ENCODE measurements around the gene NUDT22. TPM values are rescaled to one million over a fixed set of nuclear protein-coding genes. Genes with fewer than 3 reads are reported as not detected.

The NUDT22 gene, protein sequence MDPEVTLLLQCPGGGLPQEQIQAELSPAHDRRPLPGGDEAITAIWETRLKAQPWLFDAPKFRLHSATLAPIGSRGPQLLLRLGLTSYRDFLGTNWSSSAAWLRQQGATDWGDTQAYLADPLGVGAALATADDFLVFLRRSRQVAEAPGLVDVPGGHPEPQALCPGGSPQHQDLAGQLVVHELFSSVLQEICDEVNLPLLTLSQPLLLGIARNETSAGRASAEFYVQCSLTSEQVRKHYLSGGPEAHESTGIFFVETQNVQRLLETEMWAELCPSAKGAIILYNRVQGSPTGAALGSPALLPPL
- total RNA-seq = 10 to 100 TPM; 77.4 to 98.4 TPM

DNA sequence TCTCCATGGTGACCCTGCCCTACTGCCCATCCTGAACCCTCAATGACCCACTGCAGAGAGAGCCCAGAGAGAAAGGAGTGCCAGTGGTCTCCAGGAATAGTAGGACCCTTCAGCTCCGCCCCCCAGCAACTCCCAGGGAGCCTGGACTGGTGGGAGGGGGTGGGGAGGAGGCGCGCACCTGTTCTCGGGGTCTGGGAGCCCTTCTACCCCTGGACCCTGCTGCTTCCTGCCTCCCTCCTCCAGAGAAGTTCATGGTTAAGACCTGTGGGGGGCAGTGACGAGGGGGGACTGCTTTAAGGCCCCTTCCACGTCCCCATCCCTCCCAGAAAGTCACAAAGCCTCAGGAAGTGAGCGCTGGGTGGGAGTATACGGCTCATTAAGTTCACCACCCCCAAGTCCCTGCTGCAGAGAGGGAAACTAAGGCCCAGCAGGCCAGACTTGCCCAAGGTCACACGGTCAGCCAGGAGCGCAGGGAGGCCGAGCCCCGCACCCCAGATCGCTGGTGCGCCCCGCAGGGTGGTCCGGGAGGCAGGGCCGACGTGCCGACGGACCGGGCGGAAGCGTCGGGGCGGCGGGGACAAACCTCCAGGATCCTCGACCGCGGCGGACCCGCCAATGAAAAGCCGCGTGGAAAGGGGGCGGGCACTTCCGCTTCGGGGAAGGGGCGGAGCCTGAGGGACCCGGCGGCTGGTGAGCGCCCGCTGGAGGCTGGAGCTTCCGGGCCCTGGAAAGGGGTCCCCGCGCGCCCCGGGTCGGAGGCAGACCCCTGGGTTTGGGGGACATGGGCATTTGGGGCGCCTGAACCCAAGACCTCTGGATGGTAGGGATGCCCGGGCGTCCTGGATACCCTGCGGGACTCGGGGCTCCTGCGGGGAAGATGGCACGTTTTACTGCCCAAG is at the start of gene NUDT22, which contains the start of gene TRPT1:
TSS of gene NUDT22 (plus strand) at position 667 of the 899 bp plus-strand sequence. CDS start 379 bp downstream, outside the sequence.
TSS of gene TRPT1 (minus strand) at position 579 of the 899 bp plus-strand sequence. CDS start at position 253, 326 bp downstream.
- peak; percentile 77 for ATAC-seq (replicated peaks)
- Mint-ChIP-seq H3K9me3 (no peaks in the 10 kb centered on the region), H3K27ac (peak within 1 kb of the TSS; percentile 85), H3K27me3 (no peaks in the 10 kb centered on the region), H3K4me1 (no peaks in the 10 kb centered on the region), H3K36me3 (ENCODE audit: low read depth) (peaks cover 64% of the 10 kb centered on the region), H3K4me3 (peak within 1 kb of the TSS; percentile 91)

DNA sequence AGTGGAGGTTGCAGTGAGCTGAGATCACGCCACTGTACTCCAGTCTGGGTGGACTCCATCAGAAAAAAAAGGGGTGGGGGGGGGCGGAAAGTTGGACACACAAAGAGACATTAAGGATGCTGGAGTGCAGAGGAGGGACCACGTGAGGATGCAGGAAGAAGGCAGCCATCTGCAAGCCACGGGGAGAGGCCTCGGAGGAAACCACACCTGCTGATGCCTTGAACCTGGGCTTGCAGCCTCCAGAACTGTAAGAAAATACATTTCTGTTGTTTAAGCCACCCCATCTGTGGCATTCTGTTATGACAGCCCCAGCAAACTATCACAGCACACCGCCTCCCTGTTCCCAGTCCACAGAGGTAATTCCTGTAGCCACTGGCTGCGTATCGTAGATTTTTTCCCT is 49.3 kb upstream of the NUDT22 start:
- no peak overlapping the region for H3K27ac Mint-ChIP-seq
- H3K27me3 Mint-ChIP-seq = no peaks in the 10 kb centered on the region
- no peaks in the 10 kb centered on the region for H3K36me3 Mint-ChIP-seq (ENCODE audit: low read depth)
- H3K4me3 Mint-ChIP-seq = no peak overlapping the region
- peaks cover 7% of the 10 kb centered on the region for H3K4me1 Mint-ChIP-seq
- no peaks in the 10 kb centered on the region for H3K9me3 Mint-ChIP-seq
- ATAC-seq (replicated peaks) = no peak

DNA sequence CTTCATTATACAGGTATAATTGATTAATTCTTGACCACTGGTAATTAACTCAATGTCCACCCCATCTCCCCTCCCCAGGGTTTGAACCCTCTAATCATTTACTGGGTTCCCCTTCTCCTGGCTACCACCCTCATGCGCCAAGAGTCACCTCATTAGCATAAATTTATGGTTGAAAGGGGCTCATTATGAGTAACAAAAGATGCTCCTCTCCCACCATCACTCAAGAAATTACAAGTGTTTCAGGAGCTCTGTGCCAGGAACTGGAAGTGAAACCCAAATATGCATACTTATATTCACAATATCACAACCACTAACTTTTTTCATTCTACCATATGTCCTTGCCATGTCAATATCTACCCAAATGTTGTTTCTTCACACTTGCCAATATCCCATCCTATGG is 47.9 kb upstream of the NUDT22 start:
- H3K36me3 Mint-ChIP-seq (ENCODE audit: low read depth) = no peaks in the 10 kb centered on the region
- no peaks in the 10 kb centered on the region for H3K9me3 Mint-ChIP-seq
- ATAC-seq (replicated peaks) = peak; percentile 61
- H3K4me3 Mint-ChIP-seq = no peak overlapping the region
- H3K4me1 Mint-ChIP-seq = peaks cover 12% of the 10 kb centered on the region
- peak overlapping the region; percentile 1 for H3K27ac Mint-ChIP-seq
- no peaks in the 10 kb centered on the region for H3K27me3 Mint-ChIP-seq

DNA sequence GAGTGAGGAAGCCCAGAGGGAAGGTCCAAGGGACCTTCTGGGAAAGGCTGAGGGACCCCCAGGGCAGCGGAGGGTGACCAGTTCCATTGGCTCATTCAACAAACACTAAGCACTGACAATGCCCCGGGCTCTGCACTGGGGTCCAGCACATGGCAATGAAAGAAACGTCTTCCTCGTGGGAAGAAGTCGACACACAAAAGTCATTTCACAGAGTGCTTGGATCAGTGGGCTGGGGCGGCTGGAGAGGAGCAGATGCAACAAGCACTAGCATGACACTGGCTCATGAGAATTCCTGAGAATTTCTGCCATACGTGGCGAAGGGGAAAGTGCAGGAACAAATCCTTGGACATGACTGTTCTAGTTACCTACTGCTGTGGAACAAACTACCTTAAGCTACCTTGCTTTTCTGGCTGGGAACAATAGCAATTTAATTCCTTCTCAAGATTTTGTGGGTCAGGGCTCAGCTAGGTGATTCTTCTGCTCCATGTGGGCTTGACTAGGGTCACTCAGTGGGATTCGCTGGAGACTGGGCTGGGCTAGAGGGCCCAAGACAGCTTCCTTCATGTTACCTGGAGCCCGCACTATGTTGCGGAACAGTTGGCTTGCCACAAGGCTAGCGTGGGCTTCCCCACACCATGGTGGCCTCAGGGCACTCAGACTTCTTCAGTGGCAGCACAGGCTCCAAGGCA is 47.0 kb upstream of the NUDT22 start:
- no peaks in the 10 kb centered on the region for H3K9me3 Mint-ChIP-seq
- no peaks in the 10 kb centered on the region for H3K27me3 Mint-ChIP-seq
- H3K4me1 Mint-ChIP-seq = peaks cover 12% of the 10 kb centered on the region
- no peak overlapping the region for H3K27ac Mint-ChIP-seq
- no peak for ATAC-seq (replicated peaks)
- H3K4me3 Mint-ChIP-seq = no peak overlapping the region
- H3K36me3 Mint-ChIP-seq (ENCODE audit: low read depth) = no peaks in the 10 kb centered on the region

DNA sequence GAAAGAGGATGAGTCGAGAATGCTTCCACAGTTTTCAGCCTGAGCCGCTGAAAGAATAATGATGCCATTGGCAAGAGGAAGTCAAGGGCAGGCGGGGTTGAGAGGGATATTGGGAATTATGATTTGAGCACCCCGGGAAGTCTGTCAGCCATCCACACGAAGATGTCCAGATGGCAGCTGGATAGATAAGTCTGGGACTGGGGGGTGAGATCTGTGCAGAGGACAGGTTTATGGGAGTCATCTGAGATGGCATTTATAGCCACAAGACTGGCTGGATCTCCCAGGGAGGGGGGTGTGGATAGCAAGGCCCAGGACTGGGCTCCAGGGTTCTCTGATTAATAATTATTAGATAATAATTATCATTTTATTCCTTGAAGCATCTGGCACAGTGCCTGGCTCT is 45.2 kb upstream of the NUDT22 start:
- H3K27ac Mint-ChIP-seq = no peak overlapping the region
- H3K4me1 Mint-ChIP-seq = peaks cover 12% of the 10 kb centered on the region
- H3K4me3 Mint-ChIP-seq = no peak overlapping the region
- ATAC-seq (replicated peaks) = no peak
- peaks cover 4% of the 10 kb centered on the region for H3K36me3 Mint-ChIP-seq (ENCODE audit: low read depth)
- no peaks in the 10 kb centered on the region for H3K27me3 Mint-ChIP-seq
- H3K9me3 Mint-ChIP-seq = no peaks in the 10 kb centered on the region

DNA sequence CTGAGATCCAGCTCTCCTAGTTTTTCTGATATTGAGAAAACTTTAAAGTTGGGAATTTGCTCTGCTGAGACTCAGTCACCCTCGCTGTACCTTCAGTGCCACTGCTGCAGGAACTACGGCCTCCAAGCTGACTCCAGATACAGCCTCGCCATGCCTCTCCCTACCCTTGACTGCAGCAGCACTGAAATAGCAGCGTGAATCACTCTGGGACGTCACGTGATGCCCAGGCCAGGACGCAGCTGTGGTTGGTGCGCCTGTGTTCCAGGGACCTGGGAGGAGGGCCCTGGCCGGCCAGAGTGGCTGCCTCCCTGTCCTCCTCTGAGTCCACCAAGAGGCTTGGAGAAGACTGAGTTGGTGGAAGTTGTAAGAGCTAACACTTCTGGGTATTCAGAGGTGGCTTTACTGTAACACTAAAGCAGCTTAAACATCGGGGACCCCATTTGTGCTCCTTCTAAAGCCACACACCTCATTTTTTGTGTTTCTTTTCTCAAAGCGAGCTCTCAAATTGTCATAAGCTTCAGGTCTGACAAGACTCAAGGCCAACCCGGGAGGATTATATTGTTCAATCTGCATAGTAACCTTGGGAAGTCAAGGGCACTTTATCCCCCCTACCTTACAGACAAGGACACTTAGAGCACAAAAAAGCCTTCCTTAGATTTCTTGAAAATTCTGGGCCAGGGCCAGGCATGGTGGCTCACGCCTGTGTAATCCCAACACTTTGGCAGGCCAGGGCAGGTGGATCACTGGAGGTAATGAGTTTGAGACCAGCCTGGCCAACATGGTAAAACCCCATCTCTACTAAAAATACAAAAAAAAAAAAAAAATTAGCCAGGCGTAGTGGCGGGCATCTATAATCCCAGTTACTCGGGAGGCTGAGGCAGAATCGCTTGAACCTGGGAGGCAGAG is 44.3 kb upstream of the NUDT22 start:
- Mint-ChIP-seq H3K4me1 (peaks cover 12% of the 10 kb centered on the region), H3K27ac (no peak overlapping the region), H3K27me3 (no peaks in the 10 kb centered on the region), H3K9me3 (no peaks in the 10 kb centered on the region), H3K36me3 (ENCODE audit: low read depth) (peaks cover 8% of the 10 kb centered on the region), H3K4me3 (peak overlapping the region; percentile 19)
- no peak for ATAC-seq (replicated peaks)

DNA sequence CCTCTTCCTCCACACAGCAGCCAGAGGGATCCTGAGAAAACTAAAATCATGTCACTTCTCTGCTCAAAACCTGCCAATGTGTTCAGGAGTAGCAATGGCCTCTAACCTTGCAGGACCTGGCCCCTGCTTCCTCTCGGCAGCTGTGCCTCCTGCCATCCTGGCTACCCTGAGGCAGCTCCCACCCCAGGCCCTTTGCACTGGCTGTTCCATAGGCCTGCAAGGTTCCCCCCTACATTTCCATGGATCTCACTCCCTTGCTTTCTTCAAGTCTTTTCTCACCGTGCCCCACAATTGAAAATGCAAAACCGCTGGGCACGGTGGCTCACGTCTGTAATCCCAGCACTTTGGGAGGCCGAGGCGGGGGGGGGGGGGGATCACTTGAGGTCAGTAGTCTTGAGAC is 42.2 kb upstream of the NUDT22 start:
- Mint-ChIP-seq H3K4me1 (peaks cover 5% of the 10 kb centered on the region), H3K9me3 (no peaks in the 10 kb centered on the region), H3K27me3 (no peaks in the 10 kb centered on the region), H3K27ac (no peak overlapping the region), H3K4me3 (no peak overlapping the region), H3K36me3 (ENCODE audit: low read depth) (peaks cover 8% of the 10 kb centered on the region)
- no peak for ATAC-seq (replicated peaks)

DNA sequence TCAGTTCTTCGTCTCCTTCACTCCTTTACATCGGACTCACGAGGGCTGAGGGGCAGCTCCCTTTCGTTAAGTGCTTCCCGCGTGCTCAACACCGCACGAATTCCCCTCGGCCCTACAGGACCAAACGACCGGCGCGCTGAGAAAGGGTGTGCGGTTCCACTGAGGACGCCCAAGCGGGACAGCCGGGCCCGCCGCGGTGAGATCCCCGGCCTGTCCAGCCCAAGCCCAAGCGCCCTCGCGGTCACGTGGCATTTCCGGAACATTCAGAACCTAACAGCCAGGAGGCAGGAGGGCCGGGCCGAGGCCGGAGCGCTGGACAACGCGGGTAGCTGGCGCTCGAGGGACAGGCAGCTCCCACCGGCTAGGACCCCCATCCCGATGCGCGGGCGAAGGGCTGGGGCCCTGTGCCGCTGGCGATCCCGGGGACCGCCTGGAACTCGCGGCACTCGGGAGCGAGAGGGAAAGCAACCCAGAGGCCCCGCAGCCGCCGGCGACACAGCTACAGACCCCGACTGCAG is 40.8 kb upstream of the NUDT22 start:
- Mint-ChIP-seq H3K27ac (no peak overlapping the region), H3K4me3 (no peak overlapping the region), H3K36me3 (ENCODE audit: low read depth) (peaks cover 17% of the 10 kb centered on the region), H3K4me1 (peaks cover 5% of the 10 kb centered on the region), H3K9me3 (no peaks in the 10 kb centered on the region), H3K27me3 (no peaks in the 10 kb centered on the region)
- no peak for ATAC-seq (replicated peaks)

DNA sequence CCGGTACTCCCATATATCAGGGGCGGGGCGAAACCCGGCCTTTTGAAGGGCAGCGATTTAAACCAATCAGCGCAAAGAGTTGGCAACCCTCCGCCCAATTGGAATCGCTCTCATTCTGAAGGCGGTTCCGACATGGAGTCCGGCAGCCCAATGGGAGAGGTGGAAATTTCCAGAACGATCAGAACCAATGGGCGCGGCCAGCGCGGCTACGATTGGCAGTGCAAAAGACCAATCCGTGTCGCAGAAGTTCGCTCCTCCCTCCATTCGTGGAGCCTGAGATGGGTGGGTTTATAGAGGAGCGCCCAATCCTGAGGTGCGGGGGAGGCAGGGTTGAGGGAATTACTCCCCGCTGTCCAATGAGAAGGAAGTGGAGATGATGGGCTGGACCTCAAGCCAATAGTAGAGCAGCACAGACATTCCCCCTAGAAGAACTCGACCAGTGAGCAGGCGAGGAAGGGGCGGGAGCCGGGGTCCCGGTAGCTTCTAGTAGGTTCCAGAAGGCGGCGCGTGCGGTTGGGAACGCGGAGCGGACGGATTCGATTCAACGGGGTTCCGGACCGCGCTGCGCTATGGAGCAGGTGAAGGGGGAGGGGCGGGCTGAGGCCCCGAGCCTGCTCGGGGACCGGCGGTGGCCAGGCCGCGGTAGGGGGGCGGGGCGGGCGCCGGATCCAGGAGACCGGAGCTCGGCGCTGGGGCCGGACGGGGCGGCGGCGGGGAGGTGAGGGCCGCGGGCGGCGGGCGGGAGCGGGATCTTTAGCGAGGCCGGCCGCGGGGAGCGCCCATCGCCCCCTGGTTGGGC is 40.2 kb upstream of the NUDT22 start, which contains the start of gene STIP1:
TSS of gene STIP1 (plus strand) at position 479 of the 799 bp plus-strand sequence. CDS start at position 570, 91 bp downstream.
- Mint-ChIP-seq H3K4me1 (peaks cover 9% of the 10 kb centered on the region), H3K36me3 (ENCODE audit: low read depth) (peaks cover 23% of the 10 kb centered on the region), H3K27ac (no peak within 1 kb of the TSS), H3K9me3 (no peaks in the 10 kb centered on the region), H3K4me3 (no peak within 1 kb of the TSS), H3K27me3 (no peaks in the 10 kb centered on the region)
- peak; percentile 87 for ATAC-seq (replicated peaks)

DNA sequence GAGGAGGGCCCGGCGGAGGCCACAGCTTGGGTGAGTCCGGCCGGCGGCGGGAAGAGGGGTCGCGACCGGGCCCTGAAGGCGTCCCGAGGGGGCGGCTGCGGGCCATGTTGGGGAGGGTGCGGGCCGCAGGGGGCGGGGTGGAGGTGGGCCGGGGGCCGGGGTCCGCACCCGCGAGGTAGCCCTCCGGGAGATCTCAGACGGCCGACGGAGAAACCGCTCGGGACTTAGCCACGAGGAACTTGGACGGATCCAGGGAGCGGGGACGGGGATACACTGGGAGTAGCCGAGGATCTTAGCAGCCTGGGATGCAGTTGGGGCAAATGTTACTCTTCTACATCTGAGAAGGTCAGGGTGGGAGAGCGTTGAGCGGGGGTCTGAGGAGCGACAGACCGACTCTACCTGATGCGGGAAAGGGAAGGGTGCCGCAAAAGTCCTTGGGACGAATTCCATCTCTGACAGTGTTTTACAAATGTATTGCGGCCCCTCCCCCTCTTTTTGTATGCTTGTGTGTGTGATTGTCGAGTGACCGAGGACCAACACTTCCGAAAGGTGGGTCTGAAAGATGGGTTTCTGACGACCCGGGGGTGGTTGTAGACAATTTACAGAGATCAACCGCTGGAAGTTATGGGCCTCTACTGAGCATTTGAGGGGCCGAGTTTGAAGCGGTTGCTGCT is 39.4 kb upstream of the NUDT22 start:
- Mint-ChIP-seq H3K27me3 (no peaks in the 10 kb centered on the region), H3K4me1 (peaks cover 9% of the 10 kb centered on the region), H3K4me3 (no peak overlapping the region), H3K36me3 (ENCODE audit: low read depth) (peaks cover 30% of the 10 kb centered on the region), H3K9me3 (no peaks in the 10 kb centered on the region), H3K27ac (no peak overlapping the region)
- no peak for ATAC-seq (replicated peaks)

DNA sequence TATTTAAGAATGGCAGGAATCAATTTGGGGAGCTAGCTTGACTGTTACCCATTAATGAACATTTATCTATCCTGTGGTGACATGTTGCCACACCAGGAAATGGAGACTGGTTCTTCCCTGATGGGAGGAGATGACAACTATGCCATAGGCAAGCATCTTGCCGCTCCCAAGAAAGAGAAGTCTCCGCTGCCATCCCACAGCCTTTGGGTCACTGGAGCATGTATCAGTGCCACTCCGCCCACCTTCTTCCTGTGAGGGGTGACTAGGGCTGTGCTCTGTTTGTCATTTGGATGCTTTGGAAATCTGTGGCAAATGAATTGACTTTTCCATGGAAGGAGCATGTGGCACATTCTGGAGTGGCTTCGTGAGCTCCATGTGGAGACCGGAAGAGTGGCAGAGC is 33.6 kb upstream of the NUDT22 start:
- H3K4me1 Mint-ChIP-seq = peaks cover 4% of the 10 kb centered on the region

DNA sequence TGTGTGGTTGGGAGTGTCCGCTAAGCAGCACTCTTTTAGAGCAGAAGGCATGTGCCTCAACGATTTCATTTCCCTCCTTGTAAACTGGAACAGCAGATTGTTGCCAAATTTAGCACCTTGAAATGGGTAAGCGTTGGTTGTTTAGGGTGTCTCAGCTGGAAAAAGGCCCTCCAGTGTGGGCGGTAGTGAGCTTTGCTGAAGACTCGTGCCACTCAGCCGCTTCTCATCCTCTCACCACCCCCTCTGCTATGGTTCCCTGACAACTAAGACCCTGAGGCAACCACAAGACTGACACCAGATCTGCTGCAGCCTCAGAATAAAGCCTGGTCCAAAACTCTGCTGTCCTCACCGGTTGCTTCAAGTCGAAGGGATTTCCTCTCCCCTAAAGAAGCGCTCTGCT is 29.4 kb upstream of the NUDT22 start:
- H3K27me3 Mint-ChIP-seq = no peaks in the 10 kb centered on the region
- H3K9me3 Mint-ChIP-seq = no peaks in the 10 kb centered on the region
- no peak overlapping the region for H3K27ac Mint-ChIP-seq
- peaks cover 98% of the 10 kb centered on the region for H3K36me3 Mint-ChIP-seq (ENCODE audit: low read depth)
- H3K4me1 Mint-ChIP-seq = no peaks in the 10 kb centered on the region
- ATAC-seq (replicated peaks) = no peak
- H3K4me3 Mint-ChIP-seq = no peak overlapping the region

More for the DNA sequence above, 33.6 kb upstream of the NUDT22 start:
- no peak overlapping the region for H3K4me3 Mint-ChIP-seq
- ATAC-seq (replicated peaks) = no peak
- no peak overlapping the region for H3K27ac Mint-ChIP-seq
- no peaks in the 10 kb centered on the region for H3K27me3 Mint-ChIP-seq
- H3K9me3 Mint-ChIP-seq = no peaks in the 10 kb centered on the region
- peaks cover 78% of the 10 kb centered on the region for H3K36me3 Mint-ChIP-seq (ENCODE audit: low read depth)

Data from activated T-helper 17 cell treated with anti-CD3 and anti-CD28 coated beads, Interleukin-2, amount 50 U/mL, for 72 hours (primary cell).